CD4-positive, alpha-beta T cell (primary cell): ENCODE data around the gene GLCCI1. TPM values are rescaled to one million over a fixed set of nuclear protein-coding genes. Genes with fewer than 3 reads are reported as not detected.
A peak's percentile ranks its signal among the peaks of the same experiment; 100 is the strongest.

ENCODE experiments used
- ATAC-seq: fragments of 200-7000 bp; cut with Tn5 transposase; one replicate; pipeline ENCODE4 v1.10.0; 2022; ENCODE audit warnings: mild to moderate bottlenecking; ENCODE audit not compliant: poor library complexity
- CTCF ChIA-PET: fragments of 350-600 bp; sonication (Branson Sonifier 250); formaldehyde crosslinking; loops from one replicate; lab custom pipeline; 2021; ENCODE audit warnings: antibody characterized with exemption, inconsistent platforms; lab: Charles Lee
- POLR2A ChIA-PET: fragments of 350-600 bp; sonication (Branson Sonifier 250); formaldehyde crosslinking; loops from one replicate; lab custom pipeline; 2021; ENCODE audit warnings: antibody characterized with exemption, inconsistent platforms; lab: Charles Lee
- DNase-seq, 14 experiments: peaks; one replicate each; pipeline ENCODE4 v3.0.0-alpha.2; 2013 to 2020; ENCODE audit warnings: mixed read lengths in 2 of 14
- H3K27ac ChIP-seq, 2 donors: one replicate each; pipeline versions ENCODE4 v1.5.1 to v1.7.0; 2013; ENCODE audit warnings: low read length in 2 of 2, low read depth in 1 of 2, mild to moderate bottlenecking in 1 of 2
- H3K27me3 ChIP-seq, 2 experiments: 1 replicate in 1 of 2; 2 replicates in 1 of 2; pipeline versions ENCODE4 v1.6.1 to v1.7.0; 2013; ENCODE audit warnings: low read length in 2 of 2, control low read depth in 1 of 2, mild to moderate bottlenecking in 1 of 2, moderate library complexity in 1 of 2; ENCODE audit not compliant: insufficient read depth in 2 of 2, control insufficient read depth in 1 of 2
- H3K36me3 ChIP-seq: one replicate; pipeline ENCODE4 v1.6.1; 2013; ENCODE audit warnings: low read length, control low read depth; ENCODE audit not compliant: insufficient read depth
- H3K4me1 ChIP-seq: one replicate; pipeline ENCODE4 v1.6.1; 2013; ENCODE audit warnings: low read length, control low read depth; ENCODE audit not compliant: insufficient read depth
- H3K4me3 ChIP-seq: one replicate; pipeline ENCODE4 v1.5.1; 2013; ENCODE audit warnings: mild to moderate bottlenecking, low read length, moderate library complexity
- H3K9me3 ChIP-seq, 2 experiments: 1 replicate in 1 of 2; 2 replicates in 1 of 2; pipeline versions ENCODE4 v1.6.1 to v1.7.0; 2013; ENCODE audit warnings: low read length in 2 of 2, mild to moderate bottlenecking in 2 of 2, control low read depth in 1 of 2, moderate library complexity in 1 of 2; ENCODE audit not compliant: control insufficient read depth in 1 of 2, insufficient read depth in 1 of 2
- H3K27ac Mint-ChIP-seq: one replicate; pipeline ENCODE4 v1.8.0; 2020; ENCODE audit warnings: mixed read lengths
- H3K27me3 Mint-ChIP-seq: one replicate; pipeline ENCODE4 v1.8.0; 2021; ENCODE audit warnings: mixed read lengths
- H3K36me3 Mint-ChIP-seq: one replicate; pipeline ENCODE4 v1.8.0; 2021; ENCODE audit warnings: low read depth, mixed read lengths
- H3K4me1 Mint-ChIP-seq: one replicate; pipeline ENCODE4 v1.8.0; 2021; ENCODE audit warnings: low read depth, mixed read lengths
- H3K4me3 Mint-ChIP-seq: one replicate; pipeline ENCODE4 v1.8.0; 2020; ENCODE audit warnings: mild to moderate bottlenecking, mixed read lengths
- H3K9me3 Mint-ChIP-seq: one replicate; pipeline ENCODE4 v1.8.0; 2020; ENCODE audit warnings: mixed read lengths
- CTCF ChIP-seq: fragments of 200-600 bp; IDR thresholded peaks from one replicate; pipeline ENCODE4 v1.8.0; 2022; ENCODE audit warnings: antibody characterized with exemption, mild to moderate bottlenecking
- intact Hi-C, 2 experiments: fragments of 100-400 bp; cut with DNase I in 1 of 2; cut with micrococcal nuclease in 1 of 2; formaldehyde crosslinking; loops; one replicate each; pipeline versions ENCODE4 v1.15.1 to v1.9.0; 2023 to 2025; cut with DNase I, micrococcal nuclease
- total RNA-seq, 174 experiments: library from RNA in 2 of 174; stranded (reverse) in 2 of 174; gene quantifications; one replicate each; pipeline ENCODE4 v1.2.3 and lab custom pipeline; 2021 to 2026

The GLCCI1 gene
- total RNA-seq, 2 experiments from 2014 or later: 22.2 to 22.3 TPM

GRCh38 chr7:8037151-8037550, 68.6 kb downstream of the GLCCI1 start:
- DNase-seq (no peak), ATAC-seq (no peak)
- peaks cover 19% of the 10 kb centered on the region for H3K4me1 ChIP-seq
- H3K27me3 ChIP-seq: no peaks in the 10 kb centered on the region
- H3K36me3 Mint-ChIP-seq: peaks cover 64% of the 10 kb centered on the region
- peaks cover 10% of the 10 kb centered on the region for H3K36me3 ChIP-seq
- no peaks in the 10 kb centered on the region for H3K9me3 ChIP-seq
- CTCF ChIA-PET: no interaction called here
- peak overlapping the region; percentile 69 for H3K27ac Mint-ChIP-seq
- H3K27ac ChIP-seq: no peak overlapping the region
- no peaks in the 10 kb centered on the region for H3K9me3 Mint-ChIP-seq
- intact Hi-C loops: loop anchor here in 1 of 2 experiments (5.0 kb wide), 1 partner anchor 355 kb away; no protein-coding TSS in a partner anchor
- POLR2A ChIA-PET: no interaction called here
- H3K4me3 ChIP-seq: no peak overlapping the region
- H3K4me3 Mint-ChIP-seq: no peak overlapping the region
- TF ChIP-seq CTCF: no peak
- peaks cover 47% of the 10 kb centered on the region for H3K4me1 Mint-ChIP-seq
- H3K27me3 Mint-ChIP-seq: no peaks in the 10 kb centered on the region

GRCh38 chr7:8040768-8041369, 72.3 kb downstream of the GLCCI1 start:
- Mint-ChIP-seq H3K27me3 (no peaks in the 10 kb centered on the region), H3K4me3 (no peak overlapping the region), H3K9me3 (no peaks in the 10 kb centered on the region), H3K36me3 (peaks cover 80% of the 10 kb centered on the region), H3K27ac (peak overlapping the region; percentile 29), H3K4me1 (peaks cover 73% of the 10 kb centered on the region)
- Histone ChIP-seq H3K27ac (no peak overlapping the region), H3K4me3 (no peak overlapping the region), H3K9me3 (no peaks in the 10 kb centered on the region), H3K27me3 (no peaks in the 10 kb centered on the region), H3K4me1 (peaks cover 14% of the 10 kb centered on the region), H3K36me3 (peaks cover 19% of the 10 kb centered on the region)
- ATAC-seq (no peak), DNase-seq (no peak)
- ChIA-PET CTCF (interaction anchor here (1.2 kb wide), 1 partner anchor 150 kb away, joined by 3 read pairs; no protein-coding TSS in a partner anchor), POLR2A (interaction anchor here (1.7 to 1.9 kb wide), 2 partner anchors 71 to 72 kb away, joined by 4 to 6 read pairs; partner anchors contain the start of gene GLCCI1)
- no peak for TF ChIP-seq CTCF
- intact Hi-C loops: loop anchor here in 1 of 2 experiments (10.0 kb wide), 2 partner anchors 84 to 154 kb away; no protein-coding TSS in a partner anchor

- H3K4me1 Mint-ChIP-seq: peaks cover 86% of the 10 kb centered on the region
- no peak for ATAC-seq
- H3K27me3 ChIP-seq: no peaks in the 10 kb centered on the region
- H3K36me3 Mint-ChIP-seq: peaks cover 65% of the 10 kb centered on the region
- intact Hi-C loops: loop anchor here in 1 of 2 experiments (10.0 kb wide), 2 partner anchors 82 to 152 kb away; no protein-coding TSS in a partner anchor
- no peak for DNase-seq
- no peak overlapping the region for H3K27ac ChIP-seq
- ChIA-PET CTCF (no interaction called here), POLR2A (no interaction called here)
- no peak for TF ChIP-seq CTCF
- H3K4me1 ChIP-seq: peaks cover 12% of the 10 kb centered on the region
- H3K9me3 ChIP-seq: no peaks in the 10 kb centered on the region
- no peak overlapping the region for H3K4me3 Mint-ChIP-seq
- H3K36me3 ChIP-seq: peaks cover 10% of the 10 kb centered on the region
- no peak overlapping the region for H3K4me3 ChIP-seq
- no peaks in the 10 kb centered on the region for H3K27me3 Mint-ChIP-seq
- peak overlapping the region; percentile 29 for H3K27ac Mint-ChIP-seq
- no peaks in the 10 kb centered on the region for H3K9me3 Mint-ChIP-seq
These were observed 74.4 kb downstream of the GLCCI1 start for GRCh38 chr7:8042796-8043535.
